Epithelial cell of proximal tubule (primary cell): Measurements from ENCODE around the gene RAB8B. TPM values are rescaled to one million over a fixed set of nuclear protein-coding genes. Genes with fewer than 3 reads are reported as not detected.

ENCODE experiments used
- DNase-seq: peaks from one replicate; pipeline ENCODE4 v3.0.0-alpha.2; 2011; ENCODE audit warnings: low read depth
- H3K4me3 ChIP-seq: 2 replicates; pipeline ENCODE4 v1.5.1; 2011; ENCODE audit warnings: low read depth, mild to moderate bottlenecking, low read length
- CTCF ChIP-seq: conservative IDR thresholded peaks from 2 replicates; pipeline ENCODE4 v1.5.1; 2012; ENCODE audit warnings: low read depth, mild to moderate bottlenecking, low read length
- total RNA-seq: library from RNA; depleted of rRNA; stranded (reverse); fragments of >200 nt; gene quantifications from 2 replicates; pipeline ENCODE4 v1.2.3, GENCODE V29; 2015

RAB8B gene
- total RNA-seq, 1 donor from 2014 or later: 20.9 TPM

DNA sequence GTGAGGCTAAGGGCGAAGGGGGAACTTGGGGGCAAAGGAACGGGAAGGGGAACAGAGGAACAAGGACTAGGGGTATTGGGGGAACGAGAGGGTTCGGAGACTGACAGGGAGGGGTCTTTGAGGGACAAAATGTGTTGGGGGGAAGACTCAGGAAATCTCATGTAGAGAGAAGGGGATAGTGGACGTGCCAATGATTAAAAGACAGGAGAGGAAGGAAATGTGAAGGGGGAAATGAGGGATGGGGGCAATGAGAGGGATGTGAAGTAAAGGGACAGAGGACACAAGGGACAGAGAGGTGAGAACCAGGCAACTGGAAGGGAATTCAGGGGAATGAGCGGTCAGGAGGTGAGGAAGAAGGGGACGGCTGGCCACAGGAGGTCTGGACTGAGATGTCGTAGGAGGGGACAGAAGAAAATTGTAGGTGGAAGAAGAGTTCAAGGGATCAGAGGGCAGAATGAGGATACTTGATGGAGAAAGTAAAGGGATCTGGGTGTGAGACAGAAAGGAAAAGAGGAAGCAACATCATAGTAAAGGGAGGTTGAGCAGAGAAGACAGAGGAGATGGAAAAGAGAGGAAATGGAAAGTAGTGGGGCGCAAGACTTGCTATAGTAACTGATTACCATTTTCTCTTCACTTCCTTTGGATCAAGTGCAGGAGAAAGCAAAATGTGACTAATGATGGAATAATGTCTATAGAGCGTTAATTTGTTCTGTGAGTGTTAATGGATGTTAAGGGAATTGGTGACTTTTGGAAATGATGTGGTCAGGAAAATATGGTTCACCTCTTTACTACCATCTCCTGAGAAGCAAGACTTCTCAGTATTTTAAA, 749 bp downstream of the RAB8B start:
- no peak for DNase-seq
- TF ChIP-seq CTCF: no peak
- H3K4me3 ChIP-seq: peak overlapping the region; percentile 85

GRCh38 chr15:63190769-63191649, 1.6 kb downstream of the RAB8B start:
- H3K4me3 ChIP-seq: peak overlapping the region; percentile 85
- DNase-seq: no peak
- no peak for TF ChIP-seq CTCF

DNA sequence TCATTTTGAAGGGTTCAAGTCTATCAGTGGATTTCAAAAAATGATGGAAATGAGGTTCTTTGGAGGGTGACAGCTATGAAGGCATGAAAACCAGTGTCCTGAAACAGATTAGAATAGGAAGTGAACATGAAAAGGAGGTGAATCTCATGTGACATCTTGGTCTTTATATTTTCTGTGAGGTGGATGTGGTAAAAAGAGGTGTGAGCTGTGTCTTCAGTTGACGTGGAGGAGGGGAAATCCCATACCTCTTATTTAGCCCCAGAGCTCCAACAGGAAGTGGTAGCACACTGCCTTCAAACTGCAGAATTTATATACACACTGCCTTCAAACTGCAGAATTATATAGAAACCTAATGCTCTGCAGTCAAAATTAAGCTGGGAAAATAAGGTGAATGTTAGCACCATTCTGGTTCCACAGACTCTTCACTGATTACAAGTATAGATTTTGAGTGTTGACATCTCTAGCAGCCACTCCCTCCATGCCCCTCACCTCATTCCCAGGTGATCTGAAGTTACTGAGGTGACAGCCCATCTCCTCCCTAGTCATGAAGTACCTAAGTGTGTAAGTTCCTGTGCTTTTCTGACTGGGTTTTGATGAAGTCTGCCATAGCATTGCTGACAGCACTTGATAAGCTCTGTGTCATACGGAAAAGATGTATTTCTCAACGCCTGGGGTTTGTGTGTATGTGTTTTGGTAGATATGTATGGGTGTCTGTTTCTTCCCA, 2.7 kb downstream of the RAB8B start:
- no peak overlapping the region for H3K4me3 ChIP-seq
- no peak for TF ChIP-seq CTCF
- DNase-seq: no peak

DNA sequence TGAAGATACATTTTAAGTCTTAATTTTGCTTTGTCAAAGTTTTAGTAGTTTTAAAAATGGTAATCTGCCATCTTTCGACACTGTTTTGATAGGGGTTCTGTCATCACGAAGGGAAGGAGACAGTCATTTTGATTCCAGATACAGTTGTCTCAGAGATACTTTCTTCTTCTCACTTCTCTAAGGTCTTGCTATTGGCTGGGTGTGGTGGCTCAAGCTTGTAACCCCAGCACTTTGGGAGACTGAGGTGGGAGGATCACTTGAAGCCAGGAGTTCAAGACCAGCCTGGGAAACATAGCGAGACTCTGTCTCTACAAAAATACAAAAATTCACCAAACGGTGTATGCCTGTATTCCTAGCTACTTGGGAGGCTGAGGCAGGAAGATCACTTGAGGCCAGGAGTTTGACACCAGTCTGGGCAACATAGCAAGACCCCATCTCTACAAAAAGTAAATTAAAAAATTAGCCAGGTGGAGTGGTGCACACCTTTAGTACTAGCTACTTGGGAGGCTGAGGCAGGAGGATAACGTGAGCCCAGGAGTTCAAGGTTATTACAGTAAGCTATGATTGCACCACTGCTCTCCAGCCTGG, 3.3 kb downstream of the RAB8B start:
- DNase-seq: no peak
- no peak for TF ChIP-seq CTCF
- H3K4me3 ChIP-seq: no peak overlapping the region

- no peak overlapping the region for H3K4me3 ChIP-seq
- DNase-seq: no peak
- TF ChIP-seq CTCF: no peak
These were observed 4.9 kb downstream of the RAB8B start for GRCh38 chr15:63194302-63194701.

DNA sequence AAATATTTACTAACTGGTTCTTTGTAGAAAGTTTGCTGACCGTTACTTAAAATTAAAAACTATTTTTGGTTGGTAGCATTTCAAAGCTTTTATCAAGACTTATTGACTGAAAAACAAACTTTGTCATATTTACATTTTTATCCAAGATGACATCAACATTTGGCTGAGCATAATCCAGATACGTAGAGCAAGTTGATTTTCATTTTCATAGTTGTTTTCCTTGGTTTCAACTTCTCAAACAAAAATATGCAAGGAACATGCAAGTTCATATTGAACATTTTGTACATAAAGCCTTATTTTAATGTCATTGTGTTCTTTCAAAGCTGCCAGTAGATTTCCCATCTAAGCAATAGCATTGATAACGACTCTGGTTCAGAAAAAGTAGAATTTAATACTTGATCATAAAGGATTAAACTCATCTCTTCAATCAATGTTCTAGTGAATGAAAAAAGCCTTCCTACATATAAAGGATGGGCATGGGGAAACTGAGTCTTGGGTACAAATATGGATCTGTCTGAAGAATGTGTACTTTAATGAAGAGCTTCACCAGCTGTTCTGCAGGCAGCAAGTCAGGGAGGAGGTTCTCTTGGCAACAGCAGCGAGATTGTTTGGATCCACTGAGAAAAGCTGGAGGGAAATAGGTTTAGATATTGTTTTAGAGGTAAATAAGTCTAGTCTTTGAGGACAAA, 5.6 kb downstream of the RAB8B start:
- no peak for DNase-seq
- no peak for TF ChIP-seq CTCF
- no peak overlapping the region for H3K4me3 ChIP-seq
